Measurements from ENCODE around the gene FNBP1. TPM values are rescaled to one million over a fixed set of nuclear protein-coding genes. Genes with fewer than 3 reads are reported as not detected.
A peak's percentile ranks its signal among the peaks of the same experiment; 100 is the strongest.

Gene FNBP1
- total RNA-seq, 1 donor from 2014 or later = 63.5 TPM

DNA sequence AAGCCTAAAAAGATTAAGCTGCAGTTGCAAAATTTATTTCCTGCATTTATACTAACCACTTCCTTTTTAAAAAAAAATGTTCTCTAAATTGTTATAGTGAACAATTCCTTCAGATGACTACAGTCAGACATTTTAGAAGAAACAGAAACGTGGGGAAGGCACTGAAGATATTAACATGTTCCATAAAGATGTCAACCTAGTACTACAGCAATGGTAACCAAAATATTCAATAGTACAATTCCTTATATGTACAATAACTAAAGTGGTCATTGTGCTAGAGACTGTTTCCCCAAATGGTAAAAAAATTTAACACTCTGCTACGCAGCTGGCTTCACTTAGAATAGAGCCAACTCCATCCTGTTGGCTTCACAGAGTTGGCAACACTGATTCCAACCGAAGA, 97.7 kb downstream of the FNBP1 start:
- Histone ChIP-seq H3K79me2 (ENCODE audit: insufficient read depth, low read length) (no peaks in the 10 kb centered on the region), H2AFZ (ENCODE audit: low read depth, low read length) (no peak overlapping the region), H3K27ac (ENCODE audit: low read depth, low read length) (no peak overlapping the region), H3K36me3 (ENCODE audit: insufficient read depth, low read length) (no peaks in the 10 kb centered on the region), H4K20me1 (ENCODE audit: insufficient read depth, low read length) (no peaks in the 10 kb centered on the region), H3K9me3 (ENCODE audit: insufficient read depth, low read depth, low read length) (peaks cover 8% of the 10 kb centered on the region), H3K4me2 (ENCODE audit: low read length) (no peak overlapping the region), H3K9ac (ENCODE audit: low read length) (no peak overlapping the region), H3K4me3 (ENCODE audit: insufficient read depth, low read depth, low read length) (no peak overlapping the region), H3K27me3 (ENCODE audit: insufficient read depth, low read length) (no peaks in the 10 kb centered on the region), H3K4me1 (ENCODE audit: insufficient read depth, low read length) (no peaks in the 10 kb centered on the region)
- Mint-ChIP-seq H3K4me1 (ENCODE audit: low read depth, unreplicated experiment) (no peaks in the 10 kb centered on the region), H3K9me3 (ENCODE audit: unreplicated experiment) (peaks cover 5% of the 10 kb centered on the region), H3K27ac (ENCODE audit: unreplicated experiment) (no peak overlapping the region), H3K27me3 (ENCODE audit: low read depth, unreplicated experiment) (no peaks in the 10 kb centered on the region), H3K36me3 (ENCODE audit: low read depth, unreplicated experiment) (peaks cover 7% of the 10 kb centered on the region), H3K4me3 (ENCODE audit: unreplicated experiment) (no peak overlapping the region)
- DNase-seq (ENCODE audit: low read depth) (no peak), FAIRE-seq (no peak)
- TF ChIP-seq, protein P1, sequence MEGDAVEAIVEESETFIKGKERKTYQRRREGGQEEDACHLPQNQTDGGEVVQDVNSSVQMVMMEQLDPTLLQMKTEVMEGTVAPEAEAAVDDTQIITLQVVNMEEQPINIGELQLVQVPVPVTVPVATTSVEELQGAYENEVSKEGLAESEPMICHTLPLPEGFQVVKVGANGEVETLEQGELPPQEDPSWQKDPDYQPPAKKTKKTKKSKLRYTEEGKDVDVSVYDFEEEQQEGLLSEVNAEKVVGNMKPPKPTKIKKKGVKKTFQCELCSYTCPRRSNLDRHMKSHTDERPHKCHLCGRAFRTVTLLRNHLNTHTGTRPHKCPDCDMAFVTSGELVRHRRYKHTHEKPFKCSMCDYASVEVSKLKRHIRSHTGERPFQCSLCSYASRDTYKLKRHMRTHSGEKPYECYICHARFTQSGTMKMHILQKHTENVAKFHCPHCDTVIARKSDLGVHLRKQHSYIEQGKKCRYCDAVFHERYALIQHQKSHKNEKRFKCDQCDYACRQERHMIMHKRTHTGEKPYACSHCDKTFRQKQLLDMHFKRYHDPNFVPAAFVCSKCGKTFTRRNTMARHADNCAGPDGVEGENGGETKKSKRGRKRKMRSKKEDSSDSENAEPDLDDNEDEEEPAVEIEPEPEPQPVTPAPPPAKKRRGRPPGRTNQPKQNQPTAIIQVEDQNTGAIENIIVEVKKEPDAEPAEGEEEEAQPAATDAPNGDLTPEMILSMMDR (IDR thresholded peaks at IDR 0.05; ENCODE audit: insufficient read depth, low read depth, low read length) = no peak
- no peak for TF ChIP-seq EZH2 (IDR thresholded peaks at IDR 0.05; ENCODE audit: insufficient read depth, low read length)

DNA sequence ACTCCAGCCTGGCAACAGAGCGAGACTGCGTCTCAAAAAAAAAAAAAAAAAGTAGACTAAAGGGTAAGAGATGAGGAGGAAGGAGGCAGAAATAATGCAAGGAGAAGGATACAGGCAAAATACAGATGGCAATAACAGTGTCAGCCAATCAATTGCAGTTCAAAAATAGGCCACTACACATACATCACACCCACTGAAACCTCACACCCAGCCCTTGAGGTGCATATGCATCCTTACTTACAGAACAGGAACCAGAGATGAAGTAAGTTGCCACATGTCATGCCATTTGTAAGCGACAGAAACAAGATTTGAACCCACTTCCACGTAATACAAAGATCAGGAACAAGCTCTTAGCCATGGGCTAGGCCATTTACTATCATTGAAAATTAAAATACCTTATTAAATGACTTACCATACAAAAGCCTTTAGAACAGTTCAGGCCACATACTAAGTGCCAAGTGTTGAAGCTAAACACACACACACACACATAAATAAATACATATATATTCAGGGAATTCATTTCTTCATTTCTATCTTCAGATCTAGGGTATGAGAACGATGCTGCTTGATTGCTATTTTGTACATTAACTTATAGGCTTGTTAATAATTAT, 98.4 kb downstream of the FNBP1 start:
- H3K79me2 ChIP-seq (ENCODE audit: insufficient read depth, low read length) = no peaks in the 10 kb centered on the region
- Mint-ChIP-seq H3K9me3 (ENCODE audit: unreplicated experiment) (peaks cover 5% of the 10 kb centered on the region), H3K27me3 (ENCODE audit: low read depth, unreplicated experiment) (no peaks in the 10 kb centered on the region), H3K27ac (ENCODE audit: unreplicated experiment) (no peak overlapping the region), H3K4me3 (ENCODE audit: unreplicated experiment) (no peak overlapping the region), H3K36me3 (ENCODE audit: low read depth, unreplicated experiment) (peaks cover 10% of the 10 kb centered on the region), H3K4me1 (ENCODE audit: low read depth, unreplicated experiment) (no peaks in the 10 kb centered on the region)
- peaks cover 8% of the 10 kb centered on the region for H3K9me3 ChIP-seq (ENCODE audit: insufficient read depth, low read depth, low read length)
- no peak overlapping the region for H3K4me2 ChIP-seq (ENCODE audit: low read length)
- no peaks in the 10 kb centered on the region for H3K27me3 ChIP-seq (ENCODE audit: insufficient read depth, low read length)
- H3K4me1 ChIP-seq (ENCODE audit: insufficient read depth, low read length) = no peaks in the 10 kb centered on the region
- H4K20me1 ChIP-seq (ENCODE audit: insufficient read depth, low read length) = no peaks in the 10 kb centered on the region
- H3K4me3 ChIP-seq (ENCODE audit: insufficient read depth, low read depth, low read length) = no peak overlapping the region
- FAIRE-seq = no peak
- no peak overlapping the region for H3K27ac ChIP-seq (ENCODE audit: low read depth, low read length)
- H3K9ac ChIP-seq (ENCODE audit: low read length) = no peak overlapping the region
- no peak for DNase-seq (ENCODE audit: low read depth)
- no peaks in the 10 kb centered on the region for H3K36me3 ChIP-seq (ENCODE audit: insufficient read depth, low read length)
- TF ChIP-seq, protein P1 (IDR thresholded peaks at IDR 0.05; ENCODE audit: insufficient read depth, low read depth, low read length) = no peak
- TF ChIP-seq EZH2 (IDR thresholded peaks at IDR 0.05; ENCODE audit: insufficient read depth, low read length) = no peak
- no peak overlapping the region for H2AFZ ChIP-seq (ENCODE audit: low read depth, low read length)

DNA sequence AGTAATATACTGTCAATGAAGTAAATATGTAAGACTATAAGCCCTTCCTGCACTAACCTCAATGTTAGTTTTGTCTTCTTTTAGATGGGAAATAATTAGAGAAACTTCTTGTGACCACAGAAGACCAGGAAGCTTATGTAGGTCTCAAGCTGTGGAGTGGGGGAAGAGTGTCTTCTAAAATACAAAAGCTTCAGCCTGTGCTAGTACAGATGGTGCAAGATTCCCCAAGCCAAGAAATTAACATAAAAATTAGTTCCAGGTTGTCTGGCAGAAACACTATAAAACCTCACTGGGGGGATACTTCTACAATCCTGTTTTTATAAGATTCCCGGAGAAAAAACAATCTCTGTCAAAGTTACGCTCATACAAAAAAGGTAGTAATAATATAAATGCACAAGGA, 103.6 kb downstream of the FNBP1 start:
- peak overlapping the region; percentile 10 for H3K27ac Mint-ChIP-seq (ENCODE audit: unreplicated experiment)
- H3K36me3 Mint-ChIP-seq (ENCODE audit: low read depth, unreplicated experiment) = peaks cover 11% of the 10 kb centered on the region
- no peaks in the 10 kb centered on the region for H4K20me1 ChIP-seq (ENCODE audit: insufficient read depth, low read length)
- no peak overlapping the region for H3K4me3 Mint-ChIP-seq (ENCODE audit: unreplicated experiment)
- peaks cover 8% of the 10 kb centered on the region for H3K9me3 ChIP-seq (ENCODE audit: insufficient read depth, low read depth, low read length)
- no peaks in the 10 kb centered on the region for H3K27me3 ChIP-seq (ENCODE audit: insufficient read depth, low read length)
- no peak overlapping the region for H2AFZ ChIP-seq (ENCODE audit: low read depth, low read length)
- H3K27me3 Mint-ChIP-seq (ENCODE audit: low read depth, unreplicated experiment) = no peaks in the 10 kb centered on the region
- peaks cover 8% of the 10 kb centered on the region for H3K4me1 Mint-ChIP-seq (ENCODE audit: low read depth, unreplicated experiment)
- no peak overlapping the region for H3K4me2 ChIP-seq (ENCODE audit: low read length)
- no peaks in the 10 kb centered on the region for H3K4me1 ChIP-seq (ENCODE audit: insufficient read depth, low read length)
- TF ChIP-seq, protein P1 (IDR thresholded peaks at IDR 0.05; ENCODE audit: insufficient read depth, low read depth, low read length) = no peak
- TF ChIP-seq EZH2 (IDR thresholded peaks at IDR 0.05; ENCODE audit: insufficient read depth, low read length) = no peak
- FAIRE-seq (no peak), DNase-seq (ENCODE audit: low read depth) (peak; percentile 14)
- H3K79me2 ChIP-seq (ENCODE audit: insufficient read depth, low read length) = no peaks in the 10 kb centered on the region
- H3K9ac ChIP-seq (ENCODE audit: low read length) = no peak overlapping the region
- H3K4me3 ChIP-seq (ENCODE audit: insufficient read depth, low read depth, low read length) = no peak overlapping the region
- H3K27ac ChIP-seq (ENCODE audit: low read depth, low read length) = no peak overlapping the region
- H3K9me3 Mint-ChIP-seq (ENCODE audit: unreplicated experiment) = peaks cover 5% of the 10 kb centered on the region
- H3K36me3 ChIP-seq (ENCODE audit: insufficient read depth, low read length) = no peaks in the 10 kb centered on the region
